Upper lobe of right lung (tissue), 1 donor: ENCODE measurements around the gene CCSER2. TPM values are rescaled to one million over a fixed set of nuclear protein-coding genes. Genes with fewer than 3 reads are reported as not detected.

Experiments
- ATAC-seq: fragments of 200-7000 bp; cut with Tn5 transposase; one replicate; pipeline ENCODE4 v1.9.1; 2020; ENCODE audit warnings: mild to moderate bottlenecking, moderate library complexity
- DNase-seq: peaks from one replicate; pipeline ENCODE4 v3.0.0-alpha.2; 2020
- H3K27ac ChIP-seq: fragments of 200-600 bp; one replicate; pipeline ENCODE4 v1.8.0; 2022
- H3K27me3 ChIP-seq: fragments of 200-600 bp; one replicate; pipeline ENCODE4 v1.8.0; 2022; ENCODE audit warnings: mild to moderate bottlenecking
- H3K36me3 ChIP-seq: fragments of 200-600 bp; one replicate; pipeline ENCODE4 v1.8.0; 2022
- H3K4me1 ChIP-seq: fragments of 200-600 bp; one replicate; pipeline ENCODE4 v1.8.0; 2022
- H3K4me3 ChIP-seq: fragments of 200-600 bp; one replicate; pipeline ENCODE4 v1.8.0; 2022; ENCODE audit warnings: mild to moderate bottlenecking
- H3K9me3 ChIP-seq: fragments of 200-600 bp; one replicate; pipeline ENCODE4 v1.8.0; 2022
- CTCF ChIP-seq: fragments of 200-600 bp; IDR thresholded peaks from one replicate; pipeline ENCODE4 v1.8.0; 2022; ENCODE audit warnings: antibody characterized with exemption
- intact Hi-C: fragments of 100-400 bp; cut with DNase I; formaldehyde crosslinking; loops from one replicate; pipeline ENCODE4 v1.11.0; 2022
- total RNA-seq: library from RNA; stranded (reverse); fragmentation: NEBNext Ultra II Directional; extraction: Animal tissue kit (Norgen Biotek cat#: 25700); gene quantifications from one replicate; pipeline ENCODE4 v1.2.1, GENCODE V29; 2021
- donor health status: DM: no; HTN: yes; CAD: no; lungs with severe emphysema.

The CCSER2 gene
- total RNA-seq, 1 donor from 2014 or later = 74.4 TPM

GRCh38 chr10:84531396-84531795 lies 203.0 kb downstream of the CCSER2 start:
- no peaks in the 10 kb centered on the region for H3K4me1 ChIP-seq
- H3K27me3 ChIP-seq = no peaks in the 10 kb centered on the region
- DNase-seq = no peak
- ATAC-seq = no peak
- H3K4me3 ChIP-seq = no peak overlapping the region
- no peaks in the 10 kb centered on the region for H3K9me3 ChIP-seq
- H3K27ac ChIP-seq = no peak overlapping the region
- intact Hi-C loops = loop anchor here (10.0 kb wide), 1 partner anchor 157 kb away; no protein-coding TSS in a partner anchor
- TF ChIP-seq CTCF = no peak
- H3K36me3 ChIP-seq = no peaks in the 10 kb centered on the region

GRCh38 chr10:84534168-84534567 lies 205.8 kb downstream of the CCSER2 start:
- DNase-seq (no peak), ATAC-seq (no peak)
- Histone ChIP-seq H3K27ac (no peak overlapping the region), H3K9me3 (no peaks in the 10 kb centered on the region), H3K4me3 (no peak overlapping the region), H3K27me3 (no peaks in the 10 kb centered on the region), H3K4me1 (no peaks in the 10 kb centered on the region), H3K36me3 (no peaks in the 10 kb centered on the region)
- intact Hi-C loops = loop anchor here (10.0 kb wide), 1 partner anchor 159 kb away; no protein-coding TSS in a partner anchor
- no peak for TF ChIP-seq CTCF

- no peak for DNase-seq
- ATAC-seq = peak; percentile 89
- Histone ChIP-seq H3K27ac (no peak overlapping the region), H3K36me3 (no peaks in the 10 kb centered on the region), H3K4me1 (peaks cover 7% of the 10 kb centered on the region), H3K9me3 (no peaks in the 10 kb centered on the region), H3K4me3 (no peak overlapping the region), H3K27me3 (peaks cover 6% of the 10 kb centered on the region)
- intact Hi-C loops = loop anchor here (5.0 to 10.0 kb wide), 2 partner anchors 163 to 270 kb away; no protein-coding TSS in a partner anchor
- TF ChIP-seq CTCF = peak; percentile 82
These were observed 209.1 kb downstream of the CCSER2 start for GRCh38 chr10:84537447-84537931.

GRCh38 chr10:84538036-84538435 lies 209.6 kb downstream of the CCSER2 start:
- Histone ChIP-seq H3K27ac (no peak overlapping the region), H3K9me3 (no peaks in the 10 kb centered on the region), H3K4me1 (peaks cover 7% of the 10 kb centered on the region), H3K4me3 (no peak overlapping the region), H3K36me3 (no peaks in the 10 kb centered on the region), H3K27me3 (peaks cover 6% of the 10 kb centered on the region)
- no peak for TF ChIP-seq CTCF
- no peak for ATAC-seq
- intact Hi-C loops = loop anchor here (5.0 to 10.0 kb wide), 2 partner anchors 163 to 271 kb away; no protein-coding TSS in a partner anchor
- no peak for DNase-seq

GRCh38 chr10:84539216-84539615 lies 210.8 kb downstream of the CCSER2 start:
- no peaks in the 10 kb centered on the region for H3K9me3 ChIP-seq
- intact Hi-C loops = loop anchor here (5.0 to 10.0 kb wide), 2 partner anchors 164 to 272 kb away; no protein-coding TSS in a partner anchor
- no peak overlapping the region for H3K4me3 ChIP-seq
- no peak for DNase-seq
- no peak for TF ChIP-seq CTCF
- no peak overlapping the region for H3K27ac ChIP-seq
- peaks cover 6% of the 10 kb centered on the region for H3K27me3 ChIP-seq
- H3K36me3 ChIP-seq = no peaks in the 10 kb centered on the region
- H3K4me1 ChIP-seq = peaks cover 7% of the 10 kb centered on the region
- ATAC-seq = no peak
